Cardiac fibroblast (primary cell): ENCODE measurements around the gene TTC23.

Source experiments
- DNase-seq, 2 donors: peaks; one replicate each; pipeline versions ENCODE4 v3.0.0 to v3.0.0-alpha.2; 2010; ENCODE audit warnings: low read depth in 2 of 2
- H3K4me3 ChIP-seq, 2 donors: replicated peaks in 1 of 2; 1 replicate in 1 of 2; 2 replicates in 1 of 2; pipeline ENCODE4 v1.5.1; 2011; ENCODE audit warnings: low read depth in 2 of 2, low read length in 2 of 2, mild to moderate bottlenecking in 2 of 2, moderate library complexity in 1 of 2
- CTCF ChIP-seq: IDR thresholded peaks from one replicate; pipeline ENCODE4 v1.5.1; 2011; ENCODE audit warnings: low read depth, mild to moderate bottlenecking, low read length, inconsistent platforms

TTC23 gene, protein sequence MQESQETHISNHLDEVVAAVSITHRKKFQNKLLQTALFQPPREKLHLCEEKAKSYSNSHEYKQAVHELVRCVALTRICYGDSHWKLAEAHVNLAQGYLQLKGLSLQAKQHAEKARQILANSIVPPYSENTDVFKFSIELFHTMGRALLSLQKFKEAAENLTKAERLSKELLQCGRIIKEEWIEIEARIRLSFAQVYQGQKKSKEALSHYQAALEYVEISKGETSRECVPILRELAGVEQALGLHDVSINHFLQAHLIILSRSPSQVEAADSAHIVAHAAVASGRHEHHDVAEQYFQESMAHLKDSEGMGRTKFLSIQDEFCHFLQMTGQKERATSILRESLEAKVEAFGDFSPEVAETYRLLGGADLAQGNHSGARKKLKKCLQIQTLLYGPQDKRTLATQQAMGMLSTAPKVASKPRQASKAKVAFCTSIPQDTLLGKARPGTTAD

GRCh38 chr15:99249270-99249841 lies at the start of gene TTC23:
TSS of gene TTC23 (minus strand) at chr15:99249581. CDS start at chr15:99228712, 20,869 bp downstream.
- H3K4me3 ChIP-seq: peak within 1 kb of the TSS; percentile 62 to 79
- no peak for TF ChIP-seq CTCF
- peak; percentile 90 to 91 for DNase-seq

DNA sequence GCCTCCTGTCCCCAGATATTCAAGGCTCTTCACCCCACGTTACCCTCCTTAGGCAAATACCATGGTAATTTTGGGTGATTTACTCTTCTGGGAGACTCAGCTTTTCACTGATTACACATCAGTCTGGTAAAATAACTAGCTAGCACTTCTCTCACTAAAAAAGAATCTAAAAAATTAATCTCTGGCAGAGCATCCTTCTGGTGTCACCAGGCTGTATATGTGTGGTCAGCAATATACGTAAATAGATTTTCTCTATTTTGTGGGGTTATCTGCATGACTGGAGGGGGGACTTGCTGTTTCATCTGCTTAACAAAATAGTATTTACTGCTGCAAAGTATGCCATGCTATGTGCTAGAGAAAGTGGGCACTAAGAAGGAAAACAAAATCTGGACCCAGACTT lies 47.0 kb upstream of the TTC23 start:
- TF ChIP-seq CTCF: no peak
- no peak for DNase-seq
- no peak overlapping the region for H3K4me3 ChIP-seq

GRCh38 chr15:99295840-99296239 lies 46.5 kb upstream of the TTC23 start:
- H3K4me3 ChIP-seq: no peak overlapping the region
- DNase-seq: no peak
- no peak for TF ChIP-seq CTCF

DNA sequence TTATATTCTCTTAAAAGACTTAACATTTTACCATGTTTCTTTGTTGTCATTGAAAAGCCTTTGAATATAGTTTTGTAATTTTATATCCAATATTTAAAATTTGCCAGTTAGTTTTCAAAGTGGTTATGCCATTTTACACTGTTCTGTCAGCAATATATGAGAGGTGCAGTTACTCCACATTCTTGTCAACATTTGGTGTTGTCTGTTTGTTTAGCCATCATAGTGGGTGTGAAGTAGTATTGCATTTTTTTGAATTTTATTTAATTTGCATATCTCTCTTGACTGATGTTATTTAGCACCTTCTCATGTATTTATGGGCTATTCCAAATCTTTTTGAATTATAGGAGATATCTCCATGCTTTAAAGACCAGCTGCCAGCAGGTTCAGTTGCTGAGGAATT lies 42.3 kb upstream of the TTC23 start:
- TF ChIP-seq CTCF: no peak
- no peak overlapping the region for H3K4me3 ChIP-seq
- DNase-seq: no peak

GRCh38 chr15:99283717-99284116 lies 34.3 kb upstream of the TTC23 start:
- no peak for TF ChIP-seq CTCF
- DNase-seq: peak in 1 of 2 donors; percentile 20

DNA sequence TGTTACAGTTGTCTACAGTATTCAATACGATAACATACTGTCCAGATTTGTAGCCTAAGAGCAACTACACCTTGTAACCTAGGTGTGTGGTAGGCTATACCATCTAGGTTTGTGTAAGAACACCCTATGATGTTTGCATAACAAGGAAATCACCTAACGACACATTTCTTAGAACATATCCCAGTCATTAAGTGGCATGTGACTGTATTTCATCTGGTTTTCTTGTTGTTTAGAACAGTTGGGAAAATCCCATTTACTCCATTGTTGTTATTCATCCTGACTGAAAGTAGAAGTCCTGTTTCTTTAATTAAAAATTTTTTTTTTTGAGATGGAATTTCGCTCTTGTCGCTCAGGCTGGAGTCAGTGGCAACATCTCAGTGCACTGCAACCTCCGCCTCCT lies 33.2 kb upstream of the TTC23 start:
- H3K4me3 ChIP-seq: no peak overlapping the region
- TF ChIP-seq CTCF: no peak
- DNase-seq: no peak

More at GRCh38 chr15:99283717-99284116, 34.3 kb upstream of the TTC23 start:
- no peak overlapping the region for H3K4me3 ChIP-seq
